ENCODE measurements around the gene TP53BP2.
"Not testable (repeated sequence)": the region's sequence is repeated elsewhere in the genome, so short reads cannot be mapped to it uniquely, and the experiment has no call there.

The TP53BP2 gene

GRCh38 chr1:223810586-223810985, 35.2 kb downstream of the TP53BP2 start:
- TF ChIP-seq CTCF (conservative IDR thresholded peaks at IDR 0.05; ENCODE audit: low read depth, low read length): no peak
- no peak overlapping the region for H3K4me3 ChIP-seq (ENCODE audit: low read length)
- peak; percentile 57 for DNase-seq (ENCODE audit: low read depth)

GRCh38 chr1:223809905-223810304, 35.8 kb downstream of the TP53BP2 start:
- H3K4me3 ChIP-seq (ENCODE audit: low read length): not testable (repeated sequence)

GRCh38 chr1:223803211-223803610, 42.5 kb downstream of the TP53BP2 start:
- H3K4me3 ChIP-seq (ENCODE audit: low read length): no peak overlapping the region
- TF ChIP-seq CTCF (conservative IDR thresholded peaks at IDR 0.05; ENCODE audit: low read depth, low read length): no peak
- no peak for DNase-seq (ENCODE audit: low read depth)

More at GRCh38 chr1:223809905-223810304, 35.8 kb downstream of the TP53BP2 start:
- DNase-seq (ENCODE audit: low read depth): not testable (repeated sequence)

GRCh38 chr1:223802602-223803001, 43.1 kb downstream of the TP53BP2 start:
- no peak for DNase-seq (ENCODE audit: low read depth)
- no peak for TF ChIP-seq CTCF (conservative IDR thresholded peaks at IDR 0.05; ENCODE audit: low read depth, low read length)
- H3K4me3 ChIP-seq (ENCODE audit: low read length): no peak overlapping the region

- H3K4me3 ChIP-seq (ENCODE audit: low read length): no peak overlapping the region
- TF ChIP-seq CTCF (conservative IDR thresholded peaks at IDR 0.05; ENCODE audit: low read depth, low read length): no peak
- DNase-seq (ENCODE audit: low read depth): no peak
Observed at GRCh38 chr1:223802032-223802431, 43.7 kb downstream of the TP53BP2 start.

GRCh38 chr1:223796210-223796609, 49.5 kb downstream of the TP53BP2 start:
- H3K4me3 ChIP-seq (ENCODE audit: low read length): no peak overlapping the region
- DNase-seq (ENCODE audit: low read depth): no peak
- no peak for TF ChIP-seq CTCF (conservative IDR thresholded peaks at IDR 0.05; ENCODE audit: low read depth, low read length)

- no peak for TF ChIP-seq CTCF (conservative IDR thresholded peaks at IDR 0.05; ENCODE audit: low read depth, low read length)
- no peak for DNase-seq (ENCODE audit: low read depth)
- no peak overlapping the region for H3K4me3 ChIP-seq (ENCODE audit: low read length)
Observed at GRCh38 chr1:223794136-223794880, 51.4 kb downstream of the TP53BP2 start.
